Stimulated activated CD4-positive, alpha-beta T cell treated with anti-CD3 and anti-CD28 coated beads, Interleukin-1b, Interleukin-23, amount 100 ng/mL, for 48 hours (primary cell): Measurements from ENCODE around the gene TOLLIP.
"Not testable (repeated sequence)": the region's sequence is repeated elsewhere in the genome, so short reads cannot be mapped to it uniquely, and the experiment has no call there.

ENCODE experiments used
- DNase-seq: peaks from one replicate; pipeline ENCODE4 v3.0.0-alpha.2; 2020

The TOLLIP gene

DNA sequence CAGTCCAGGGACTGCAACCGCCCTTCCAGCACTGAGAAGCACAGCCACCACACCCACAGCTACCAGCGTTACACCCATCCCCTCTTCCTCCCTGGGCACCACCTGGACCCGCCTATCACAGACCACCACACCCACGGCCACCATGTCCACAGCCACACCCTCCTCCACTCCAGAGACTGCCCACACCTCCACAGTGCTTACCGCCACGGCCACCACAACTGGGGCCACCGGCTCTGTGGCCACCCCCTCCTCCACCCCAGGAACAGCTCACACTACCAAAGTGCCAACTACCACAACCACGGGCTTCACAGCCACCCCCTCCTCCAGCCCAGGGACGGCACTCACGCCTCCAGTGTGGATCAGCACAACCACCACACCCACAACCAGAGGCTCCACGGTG, 66.7 kb downstream of the TOLLIP start:
- not testable (repeated sequence) for DNase-seq

GRCh38 chr11:1242289-1242688, 67.1 kb downstream of the TOLLIP start:
- no peak for DNase-seq

GRCh38 chr11:1241706-1242105, 67.7 kb downstream of the TOLLIP start:
- no peak for DNase-seq

DNA sequence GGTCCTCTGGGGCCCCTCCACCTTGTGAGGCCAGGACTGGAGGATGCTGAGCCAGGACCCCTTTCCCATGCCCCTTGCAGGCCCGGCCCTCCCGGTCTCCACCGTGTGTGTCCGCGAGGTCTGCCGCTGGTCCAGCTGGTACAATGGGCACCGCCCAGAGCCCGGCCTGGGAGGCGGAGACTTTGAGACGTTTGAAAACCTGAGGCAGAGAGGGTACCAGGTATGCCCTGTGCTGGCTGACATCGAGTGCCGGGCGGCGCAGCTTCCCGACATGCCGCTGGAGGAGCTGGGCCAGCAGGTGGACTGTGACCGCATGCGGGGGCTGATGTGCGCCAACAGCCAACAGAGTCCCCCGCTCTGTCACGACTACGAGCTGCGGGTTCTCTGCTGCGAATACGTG, 68.7 kb downstream of the TOLLIP start:
- no peak for DNase-seq

DNA sequence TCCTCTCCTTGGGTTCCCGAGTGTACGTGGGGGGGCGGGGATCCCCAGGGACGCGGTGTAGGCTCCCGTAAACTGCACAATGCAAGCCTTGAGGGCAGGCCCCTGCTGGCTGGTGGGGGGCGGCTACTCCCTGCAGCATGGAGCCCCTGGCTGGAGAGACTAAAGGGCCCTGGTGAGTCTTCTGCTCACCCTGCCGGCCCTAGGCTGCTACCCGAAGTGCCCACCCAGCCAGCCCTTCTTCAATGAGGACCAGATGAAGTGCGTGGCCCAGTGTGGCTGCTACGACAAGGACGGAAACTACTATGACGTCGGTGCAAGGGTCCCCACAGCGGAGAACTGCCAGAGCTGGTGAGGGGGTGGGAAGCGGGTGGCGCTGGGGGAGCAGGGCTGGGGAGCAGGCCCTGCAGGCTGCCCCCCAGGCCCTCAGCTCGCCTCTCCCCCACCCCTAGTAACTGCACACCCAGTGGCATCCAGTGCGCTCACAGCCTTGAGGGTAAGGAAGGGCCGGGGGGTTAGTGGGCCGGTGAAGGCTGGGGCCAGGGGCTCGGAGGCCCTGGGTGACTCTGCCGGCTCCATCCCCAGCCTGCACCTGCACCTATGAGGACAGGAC, 69.7 kb downstream of the TOLLIP start:
- no peak for DNase-seq

DNA sequence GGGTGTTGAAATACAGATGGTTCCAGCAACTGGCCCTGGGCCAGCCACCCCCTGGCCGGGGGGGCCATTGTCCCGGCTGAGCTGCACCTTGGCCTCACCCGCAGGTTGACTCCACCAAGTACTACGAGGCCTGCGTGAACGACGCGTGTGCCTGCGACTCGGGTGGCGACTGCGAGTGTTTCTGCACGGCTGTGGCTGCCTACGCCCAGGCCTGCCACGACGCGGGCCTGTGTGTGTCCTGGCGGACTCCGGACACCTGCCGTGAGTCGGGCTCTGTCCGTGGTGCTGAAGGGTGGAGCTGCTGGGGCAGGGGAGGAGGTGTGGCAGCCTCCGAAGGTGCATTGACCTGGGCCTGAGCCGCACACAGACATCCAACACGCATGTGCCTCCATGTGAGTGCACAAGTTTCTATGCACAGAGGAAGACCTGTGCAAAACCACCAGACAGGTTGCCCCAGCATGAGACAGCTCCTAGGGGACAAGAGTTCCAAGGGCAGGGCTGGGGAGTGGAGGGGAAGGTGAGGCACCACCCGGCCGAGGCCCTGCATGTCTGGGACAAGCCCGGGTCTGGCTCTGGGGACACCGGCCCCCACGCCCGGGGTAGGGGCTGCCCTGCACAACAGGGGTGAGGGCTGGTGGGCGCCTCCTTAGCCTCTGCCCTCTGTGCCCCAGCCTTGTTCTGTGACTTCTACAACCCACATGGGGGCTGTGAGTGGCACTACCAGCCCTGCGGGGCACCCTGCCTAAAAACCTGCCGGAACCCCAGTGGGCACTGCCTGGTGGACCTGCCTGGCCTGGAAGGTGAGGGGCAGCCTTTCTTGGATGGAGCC, 70.5 kb downstream of the TOLLIP start:
- no peak for DNase-seq

DNA sequence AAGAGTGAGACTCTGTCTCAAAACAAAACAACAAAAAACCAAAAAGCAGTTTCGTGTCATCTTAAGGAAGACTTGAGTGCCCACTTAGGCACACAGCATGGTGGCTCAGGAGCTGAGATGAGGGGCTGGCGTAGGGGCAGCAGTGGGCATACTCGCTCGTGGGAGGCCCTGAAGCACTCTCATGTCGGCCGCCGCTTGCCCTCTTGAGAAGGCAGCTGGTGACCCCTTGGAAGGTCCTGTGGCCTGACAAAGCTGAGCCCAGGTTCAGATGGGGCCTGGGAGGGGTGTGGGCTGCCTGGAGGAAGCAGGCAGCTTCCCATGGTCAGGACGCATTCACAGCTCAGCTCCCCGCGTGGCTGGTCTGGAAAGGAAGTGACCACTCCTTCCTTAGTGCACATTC, 71.6 kb downstream of the TOLLIP start:
- DNase-seq, result no peak

DNA sequence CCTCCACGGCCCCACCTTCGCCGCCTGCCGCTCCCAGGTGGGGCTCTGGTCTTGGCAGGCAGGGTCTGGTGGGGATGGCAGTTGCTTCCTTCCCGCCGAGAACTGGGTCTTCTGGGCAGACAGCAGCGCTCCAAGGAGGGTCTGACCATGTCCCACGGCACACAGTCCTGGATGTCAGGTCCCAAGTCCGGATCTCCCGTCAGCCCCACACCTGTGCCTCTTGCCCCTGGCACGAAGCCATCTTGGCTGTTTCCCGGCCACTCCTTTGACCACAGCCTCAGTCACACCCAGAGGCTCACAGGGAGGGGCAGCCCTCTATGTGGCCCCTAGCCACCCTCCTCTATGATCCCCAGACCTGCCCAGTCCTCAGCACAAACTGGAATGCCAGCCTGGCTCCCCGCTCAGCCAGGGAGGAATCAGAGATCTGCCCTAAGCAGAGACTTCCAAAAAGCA, 72.3 kb downstream of the TOLLIP start:
- no peak for DNase-seq

DNA sequence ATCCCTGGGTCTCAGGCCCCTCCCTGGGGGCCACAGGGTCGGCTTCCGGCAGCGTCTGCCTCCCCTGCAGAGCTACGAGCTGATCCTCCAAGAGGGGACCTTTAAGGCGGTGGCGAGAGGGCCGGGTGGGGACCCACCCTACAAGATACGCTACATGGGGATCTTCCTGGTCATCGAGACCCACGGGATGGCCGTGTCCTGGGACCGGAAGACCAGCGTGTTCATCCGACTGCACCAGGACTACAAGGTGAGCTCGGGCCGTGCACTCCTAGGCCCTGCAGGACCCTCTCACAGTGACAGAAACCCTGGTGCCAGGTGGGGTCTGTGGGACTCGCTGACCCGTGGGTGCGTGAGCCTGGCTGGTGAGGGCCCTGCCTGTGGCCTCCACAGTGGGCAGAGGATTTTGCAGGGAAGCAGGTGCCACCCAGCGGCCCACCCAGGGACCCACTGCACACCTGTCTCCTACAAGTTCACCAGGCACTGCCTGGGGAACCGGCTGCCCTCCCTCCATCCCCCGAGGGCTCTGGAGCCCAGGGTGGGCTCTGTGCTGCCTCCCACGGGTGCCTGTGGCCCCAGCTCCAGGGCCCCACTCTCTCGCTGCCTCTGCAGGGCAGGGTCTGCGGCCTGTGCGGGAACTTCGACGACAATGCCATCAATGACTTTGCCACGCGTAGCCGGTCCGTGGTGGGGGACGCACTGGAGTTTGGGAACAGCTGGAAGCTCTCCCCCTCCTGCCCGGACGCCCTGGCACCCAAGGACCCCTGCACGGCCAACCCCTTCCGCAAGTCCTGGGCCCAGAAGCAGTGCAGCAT, 72.9 kb downstream of the TOLLIP start:
- DNase-seq, result no peak

- no peak for DNase-seq
Observed at GRCh38 chr11:1235901-1236315, 73.5 kb downstream of the TOLLIP start.

DNA sequence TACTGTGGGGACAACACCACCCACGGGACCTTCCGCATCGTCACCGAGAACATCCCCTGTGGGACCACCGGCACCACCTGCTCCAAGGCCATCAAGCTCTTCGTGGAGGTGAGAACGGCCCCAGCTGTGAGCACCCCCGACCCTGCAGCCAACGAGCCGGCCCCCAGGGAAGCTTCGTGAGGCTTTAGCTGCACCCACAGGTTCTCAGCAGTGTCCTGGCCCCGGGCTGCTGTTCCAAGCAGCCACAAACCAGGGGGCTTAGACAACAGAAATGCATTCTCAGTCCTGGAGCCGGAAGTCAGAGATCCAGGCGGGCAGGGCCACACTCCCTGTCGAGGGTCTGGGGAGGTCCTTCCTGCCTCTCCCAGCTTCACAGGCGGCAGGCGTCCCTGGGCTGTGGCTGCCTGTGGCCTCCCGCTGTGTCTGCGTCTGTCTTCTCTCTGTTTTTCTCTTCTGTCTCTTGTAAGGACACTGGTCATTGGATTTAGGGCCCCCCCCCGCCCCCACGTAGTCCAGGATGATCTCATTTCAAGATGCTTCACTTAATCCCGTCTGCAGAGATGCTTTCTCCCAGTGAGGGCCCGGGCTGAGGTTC, 74.0 kb downstream of the TOLLIP start:
- DNase-seq, result no peak

DNA sequence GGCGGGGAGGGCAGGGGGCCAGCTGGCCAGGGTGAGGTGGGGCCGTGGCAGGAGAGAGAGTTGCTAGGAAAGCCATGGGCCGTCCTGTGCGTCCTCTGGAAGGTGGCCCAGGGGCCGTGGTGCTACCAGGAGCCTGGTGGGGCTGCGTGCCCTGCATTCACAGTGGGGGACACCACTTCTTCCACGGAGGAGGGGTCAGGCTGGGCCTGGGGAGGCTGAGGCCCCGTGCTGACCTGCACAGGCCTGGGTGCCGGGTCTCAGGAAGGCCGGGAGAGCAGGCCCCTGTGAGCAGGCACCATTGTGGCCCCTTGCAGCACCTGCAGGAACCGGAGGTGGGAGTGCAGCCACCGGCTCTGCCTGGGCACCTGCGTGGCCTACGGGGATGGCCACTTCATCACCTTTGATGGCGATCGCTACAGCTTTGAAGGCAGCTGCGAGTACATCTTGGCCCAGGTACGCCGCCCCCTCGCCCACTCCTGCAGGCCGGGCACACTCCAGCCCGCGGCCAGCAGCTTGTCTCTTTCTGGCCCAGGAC, 74.6 kb downstream of the TOLLIP start:
- no peak for DNase-seq

- no peak for DNase-seq
Observed at GRCh38 chr11:1234054-1234720, 75.2 kb downstream of the TOLLIP start.

DNA sequence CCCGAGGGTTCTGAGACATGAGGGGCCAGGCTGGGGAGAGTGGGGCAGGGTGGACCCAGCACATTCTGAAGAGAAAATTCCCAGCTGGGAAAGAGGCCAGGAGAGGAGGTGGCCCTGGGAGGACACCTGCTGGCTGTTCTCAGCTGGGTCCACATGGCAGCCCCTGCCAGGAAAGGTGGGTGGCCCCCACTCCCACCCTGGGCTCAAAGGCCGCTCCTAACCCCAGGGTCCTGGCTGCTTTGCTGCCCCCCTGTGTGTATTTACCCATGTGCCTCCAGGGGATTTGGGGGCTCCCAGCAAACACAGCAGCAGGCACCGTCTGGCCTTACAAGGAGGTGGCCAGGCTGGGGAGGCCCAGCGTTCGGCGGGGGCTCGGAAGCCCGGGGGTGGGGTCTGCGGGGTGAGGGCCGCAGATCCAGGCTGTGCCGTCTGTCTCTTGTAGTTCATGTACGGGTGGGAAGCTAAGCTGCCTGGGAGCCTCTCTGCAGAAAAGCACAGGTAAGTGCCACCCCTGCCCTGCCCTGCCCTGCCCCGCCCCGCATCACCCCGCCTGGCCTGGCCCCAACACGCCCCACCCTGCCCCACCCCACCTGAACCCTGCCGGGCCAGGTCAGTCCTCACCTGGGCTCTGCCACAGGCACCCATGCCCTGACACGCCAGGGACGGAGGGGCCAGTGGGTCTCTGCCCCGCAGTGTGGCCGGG, 75.9 kb downstream of the TOLLIP start:
- DNase-seq, result no peak

GRCh38 chr11:1232883-1233321, 76.5 kb downstream of the TOLLIP start:
- DNase-seq, result no peak

DNA sequence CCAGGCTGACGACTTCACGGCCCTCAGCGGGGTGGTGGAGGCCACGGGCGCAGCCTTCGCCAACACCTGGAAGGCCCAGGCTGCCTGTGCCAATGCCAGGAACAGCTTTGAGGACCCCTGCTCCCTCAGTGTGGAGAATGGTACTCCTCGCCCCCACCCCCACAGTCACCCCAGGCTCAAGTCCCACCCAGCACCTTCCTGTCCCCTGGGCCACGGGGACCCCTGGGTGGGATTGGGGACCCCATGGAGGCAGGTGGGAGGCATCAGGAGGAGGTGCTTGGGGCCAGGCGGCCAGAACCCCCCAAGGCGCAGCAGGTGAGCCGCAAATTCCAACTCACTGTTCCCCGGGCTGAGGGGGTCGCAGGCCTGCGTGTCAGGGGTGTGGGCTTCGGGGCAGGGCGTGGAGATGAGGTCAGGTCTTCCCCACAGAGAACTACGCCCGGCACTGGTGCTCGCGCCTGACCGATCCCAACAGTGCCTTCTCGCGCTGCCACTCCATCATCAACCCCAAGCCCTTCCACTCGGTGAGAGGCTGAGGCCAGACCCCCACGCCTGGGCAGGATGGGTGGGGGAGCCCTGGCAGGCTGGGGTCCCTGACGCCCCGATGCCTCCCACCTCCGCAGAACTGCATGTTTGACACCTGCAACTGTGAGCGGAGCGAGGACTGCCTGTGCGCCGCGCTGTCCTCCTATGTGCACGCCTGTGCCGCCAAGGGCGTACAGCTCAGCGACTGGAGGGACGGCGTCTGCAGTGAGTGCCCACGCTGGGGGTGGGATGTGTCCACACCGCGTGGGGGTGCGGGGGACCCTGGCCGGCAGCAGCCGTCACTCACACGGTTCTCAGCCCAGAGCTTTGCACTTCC, 77.2 kb downstream of the TOLLIP start:
- DNase-seq, result no peak

- DNase-seq, result no peak
Observed at GRCh38 chr11:1231396-1232020, 77.9 kb downstream of the TOLLIP start.

DNA sequence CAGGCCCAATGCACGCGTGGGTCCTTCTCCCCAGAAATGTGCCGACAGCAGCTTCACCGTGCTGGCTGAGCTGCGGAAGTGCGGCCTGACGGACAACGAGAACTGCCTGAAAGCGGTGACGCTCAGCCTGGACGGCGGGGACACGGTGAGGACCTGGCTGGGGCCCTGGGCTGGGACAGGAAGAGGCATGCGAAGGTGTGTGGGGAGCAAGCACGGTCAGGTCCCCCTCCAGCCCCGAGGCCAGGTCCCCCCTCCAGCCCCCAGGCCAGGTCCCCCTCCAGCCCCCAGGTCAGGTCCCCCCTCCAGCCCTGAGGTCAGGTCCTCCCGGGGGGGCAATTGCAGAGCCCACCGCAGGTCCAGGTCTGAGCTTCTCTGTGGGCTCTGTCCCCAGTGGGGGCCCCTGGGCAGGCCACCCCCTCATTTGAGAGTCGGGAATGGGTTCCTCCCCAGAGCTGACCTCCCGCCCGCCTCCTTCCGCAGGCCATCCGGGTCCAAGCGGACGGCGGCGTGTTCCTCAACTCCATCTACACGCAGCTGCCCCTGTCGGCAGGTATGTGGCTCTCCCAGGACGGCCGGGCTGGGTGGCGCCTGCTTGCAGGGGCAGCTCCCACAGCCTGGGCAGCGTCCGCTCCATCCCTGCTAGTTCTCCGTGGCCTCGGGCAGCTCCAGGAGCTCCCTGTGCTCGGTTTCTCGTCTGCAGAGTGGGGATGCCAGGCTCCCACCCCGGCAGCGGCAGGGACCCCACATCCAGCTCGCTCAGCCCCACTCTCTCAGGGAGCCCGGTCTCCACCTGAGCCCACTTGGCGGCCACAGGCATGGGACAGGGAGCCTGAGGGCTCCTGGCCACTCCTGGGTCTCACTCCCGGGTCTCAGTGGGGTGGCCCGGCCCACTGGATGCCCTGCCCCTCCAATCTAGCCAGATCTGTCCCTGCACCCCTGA, 78.7 kb downstream of the TOLLIP start:
- DNase-seq, result no peak

GRCh38 chr11:1230121-1230455, 79.3 kb downstream of the TOLLIP start:
- DNase-seq, result no peak
